ENCODE measurements around the gene C1orf50. TPM values are rescaled to one million over a fixed set of nuclear protein-coding genes. Genes with fewer than 3 reads are reported as not detected.
"Not testable (repeated sequence)": the region's sequence is repeated elsewhere in the genome, so short reads cannot be mapped to it uniquely, and the experiment has no call there.

The C1orf50 gene
- total RNA-seq, 6 experiments from 2014 or later = 4.9 to 8.8 (median 6.0) TPM

GRCh38 chr1:42806593-42806992 lies 39.5 kb downstream of the C1orf50 start:
- DNase-seq = no peak
- H3K4me1 Mint-ChIP-seq (ENCODE audit: low read depth) = peaks cover 31% of the 10 kb centered on the region
- H3K9me3 Mint-ChIP-seq = no peaks in the 10 kb centered on the region
- peaks cover 7% of the 10 kb centered on the region; the same call in 1 of the 2 replicates for H3K36me3 Mint-ChIP-seq (ENCODE audit: low read depth)
- peak overlapping the region; percentile 21; the same call in 1 of the 2 replicates for H3K27ac Mint-ChIP-seq
- H3K27me3 Mint-ChIP-seq (ENCODE audit: insufficient read depth) = peaks cover 1% of the 10 kb centered on the region; the same call in 1 of the 2 replicates
- H3K4me3 Mint-ChIP-seq = peak overlapping the region; percentile 37; the same call in 1 of the 2 replicates
- TF ChIP-seq CTCF (IDR thresholded peaks at IDR 0.05) = no peak

- Mint-ChIP-seq H3K4me3 (no peak overlapping the region; the same call in 1 of the 2 replicates), H3K36me3 (ENCODE audit: low read depth) (peaks cover 7% of the 10 kb centered on the region; the same call in 1 of the 2 replicates), H3K27ac (peak overlapping the region; percentile 12; the same call in 1 of the 2 replicates), H3K4me1 (ENCODE audit: low read depth) (peaks cover 26% of the 10 kb centered on the region), H3K9me3 (no peaks in the 10 kb centered on the region), H3K27me3 (ENCODE audit: insufficient read depth) (peaks cover 1% of the 10 kb centered on the region; the same call in 1 of the 2 replicates)
- no peak for DNase-seq
- no peak for TF ChIP-seq CTCF (IDR thresholded peaks at IDR 0.05)
Measured at GRCh38 chr1:42807056-42807668, 40.1 kb downstream of the C1orf50 start.

DNA sequence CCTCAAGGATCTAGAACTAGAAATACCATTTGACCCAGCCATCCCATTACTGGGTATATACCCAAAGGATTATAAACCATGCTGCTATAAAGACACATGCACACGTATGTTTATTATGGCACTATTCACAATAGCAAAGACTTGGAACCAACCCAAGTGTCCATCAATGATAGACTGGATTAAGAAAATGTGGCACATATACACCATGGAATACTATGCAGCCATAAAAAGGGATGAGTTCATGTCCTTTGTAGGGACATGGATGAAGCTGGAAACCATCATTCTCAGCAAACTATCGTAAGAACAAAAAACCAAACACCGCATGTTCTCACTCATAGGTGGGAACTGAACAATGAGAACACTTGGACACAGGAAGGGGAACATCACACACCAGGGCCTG lies 47.8 kb downstream of the C1orf50 start:
- Mint-ChIP-seq H3K36me3 (ENCODE audit: low read depth) (peaks cover 14% of the 10 kb centered on the region), H3K4me1 (ENCODE audit: low read depth) (peaks cover 38% of the 10 kb centered on the region)
- not testable (repeated sequence) for H3K4me3 Mint-ChIP-seq; DNase-seq; H3K27me3 Mint-ChIP-seq (ENCODE audit: insufficient read depth); H3K9me3 Mint-ChIP-seq; H3K27ac Mint-ChIP-seq

GRCh38 chr1:42815941-42816584 lies 49.0 kb downstream of the C1orf50 start:
- no peak for DNase-seq
- Mint-ChIP-seq H3K27me3 (ENCODE audit: insufficient read depth) (no peaks in the 10 kb centered on the region), H3K36me3 (ENCODE audit: low read depth) (peaks cover 14% of the 10 kb centered on the region), H3K4me3 (peak overlapping the region; percentile 88), H3K9me3 (peaks cover 4% of the 10 kb centered on the region; the same call in 1 of the 2 replicates), H3K27ac (peak overlapping the region; percentile 81), H3K4me1 (ENCODE audit: low read depth) (peaks cover 50% of the 10 kb centered on the region)
- no peak for TF ChIP-seq CTCF (IDR thresholded peaks at IDR 0.05)

GRCh38 chr1:42816585-42817439 lies 49.8 kb downstream of the C1orf50 start, which contains the start of the genes ERMAP and SVBP:
TSS of gene ERMAP (plus strand) at chr1:42817122. CDS start at chr1:42830449, 13,327 bp downstream.
TSS of gene SVBP (minus strand) at chr1:42817397. CDS start at chr1:42816544, 853 bp downstream.
- Mint-ChIP-seq H3K27me3 (ENCODE audit: insufficient read depth) (no peaks in the 10 kb centered on the region), H3K36me3 (ENCODE audit: low read depth) (peaks cover 14% of the 10 kb centered on the region), H3K27ac (peak within 1 kb of the TSS; percentile 81), H3K4me1 (ENCODE audit: low read depth) (peaks cover 50% of the 10 kb centered on the region), H3K4me3 (peak within 1 kb of the TSS; percentile 88), H3K9me3 (peaks cover 4% of the 10 kb centered on the region; the same call in 1 of the 2 replicates)
- DNase-seq = peak; percentile 80
- TF ChIP-seq CTCF (IDR thresholded peaks at IDR 0.05) = peak; percentile 11; the same call in 1 of the 2 replicates
